Uterus (tissue), 2 donors: ENCODE measurements around the gene GOLIM4.

ENCODE experiments used
- CTCF ChIP-seq, 4 experiments: fragments of 200-600 bp in 2 of 4; fragments of 450-650 bp in 2 of 4; sonication (generic) in 2 of 4; IDR thresholded peaks; one replicate each; pipeline ENCODE4 v1.5.1; 2016 to 2019; ENCODE audit warnings: antibody characterized with exemption in 4 of 4, mild to moderate bottlenecking in 2 of 4, moderate library complexity in 1 of 4
- POLR2A ChIP-seq, 2 donors: fragments of 450-650 bp; IDR thresholded peaks; one replicate each; pipeline ENCODE4 v1.6.1; 2016; ENCODE audit warnings: antibody characterized with exemption in 2 of 2, mild to moderate bottlenecking in 1 of 2, moderate library complexity in 1 of 2

GRCh38 chr3:168117059-168117458 is 21.3 kb upstream of the GOLIM4 start:
- TF ChIP-seq CTCF (IDR thresholded peaks at IDR 0.05) (no peak), POLR2A (IDR thresholded peaks at IDR 0.05) (no peak)
